H9 (cell line): ENCODE measurements around the gene AR. TPM values are rescaled to one million over a fixed set of nuclear protein-coding genes. Genes with fewer than 3 reads are reported as not detected.

Experiments used
- DNase-seq: peaks from one replicate; pipeline ENCODE4 v3.0.0-alpha.2; 2017
- H2AFZ ChIP-seq: one replicate; pipeline ENCODE4 v1.6.1; 2013; ENCODE audit warnings: mild to moderate bottlenecking, low read length, control low read depth, moderate library complexity
- H2AK5ac ChIP-seq: 2 replicates; pipeline ENCODE4 v1.6.1; 2013; ENCODE audit warnings: low read length, control low read depth, mixed read lengths; ENCODE audit not compliant: insufficient read length
- H2BK120ac ChIP-seq: one replicate; pipeline ENCODE4 v1.6.1; 2013; ENCODE audit warnings: low read depth, mild to moderate bottlenecking, low read length, control low read depth, inconsistent platforms; ENCODE audit not compliant: poor library complexity, severe bottlenecking
- H2BK12ac ChIP-seq: 2 replicates; pipeline ENCODE4 v1.6.1; 2013; ENCODE audit warnings: low read length, control low read depth, mixed read lengths, low read depth; ENCODE audit not compliant: insufficient read length
- H2BK15ac ChIP-seq: 2 replicates; pipeline ENCODE4 v1.6.1; 2013; ENCODE audit warnings: low read depth, low read length, control low read depth
- H2BK20ac ChIP-seq: one replicate; pipeline ENCODE4 v1.6.1; 2013; ENCODE audit warnings: low read depth, mild to moderate bottlenecking, low read length, control low read depth, inconsistent platforms; ENCODE audit not compliant: poor library complexity, severe bottlenecking
- H2BK5ac ChIP-seq: 2 replicates; pipeline ENCODE4 v1.6.1; 2013; ENCODE audit warnings: low read length, control low read depth, mixed read lengths; ENCODE audit not compliant: insufficient read length
- H3K14ac ChIP-seq: 2 replicates; pipeline ENCODE4 v1.6.1; 2013; ENCODE audit warnings: low read length, control low read depth; ENCODE audit not compliant: insufficient read depth
- H3K18ac ChIP-seq: 2 replicates; pipeline ENCODE4 v1.6.1; 2013; ENCODE audit warnings: low read depth, mild to moderate bottlenecking, mixed read lengths, low read length, control low read depth; ENCODE audit not compliant: insufficient read length
- H3K23ac ChIP-seq: 2 replicates; pipeline ENCODE4 v1.6.1; 2013; ENCODE audit warnings: low read length, control low read depth, mixed read lengths, low read depth; ENCODE audit not compliant: insufficient read length
- H3K23me2 ChIP-seq: 2 replicates; pipeline ENCODE4 v1.6.1; 2013; ENCODE audit warnings: low read depth, mild to moderate bottlenecking, mixed read lengths, low read length, control low read depth; ENCODE audit not compliant: insufficient read length, poor library complexity, severe bottlenecking
- H3K27ac ChIP-seq: 2 replicates; pipeline ENCODE4 v1.5.1; 2013; ENCODE audit warnings: low read length, control low read depth, mixed read lengths, low read depth; ENCODE audit not compliant: insufficient read length
- H3K27me3 ChIP-seq: 2 replicates; pipeline ENCODE4 v1.6.1; 2013; ENCODE audit warnings: low read length, control low read depth, inconsistent platforms; ENCODE audit not compliant: insufficient read depth
- H3K4ac ChIP-seq: 2 replicates; pipeline ENCODE4 v1.6.1; 2013; ENCODE audit warnings: low read depth, mild to moderate bottlenecking, control low read depth, inconsistent platforms, low read length, moderate library complexity
- H3K4me1 ChIP-seq: 2 replicates; pipeline ENCODE4 v1.6.1; 2013; ENCODE audit warnings: low read length, control low read depth, inconsistent platforms; ENCODE audit not compliant: insufficient read depth
- H3K4me2 ChIP-seq: 2 replicates; pipeline ENCODE4 v1.6.1; 2013; ENCODE audit warnings: low read length, control low read depth, mixed read lengths; ENCODE audit not compliant: insufficient read length, insufficient read depth
- H3K56ac ChIP-seq: 2 replicates; pipeline ENCODE4 v1.6.1; 2013; ENCODE audit warnings: low read depth, mild to moderate bottlenecking, mixed read lengths, low read length, control low read depth; ENCODE audit not compliant: insufficient read length
- H3K79me1 ChIP-seq: 2 replicates; pipeline ENCODE4 v1.6.1; 2013; ENCODE audit warnings: low read depth, mild to moderate bottlenecking, moderate library complexity, low read length, control low read depth, inconsistent platforms; ENCODE audit not compliant: insufficient read depth, poor library complexity, severe bottlenecking
- H3K79me2 ChIP-seq: 2 replicates; pipeline ENCODE4 v1.6.1; 2013; ENCODE audit warnings: low read length, control low read depth, inconsistent platforms; ENCODE audit not compliant: insufficient read depth
- H3K9ac ChIP-seq: 2 replicates; pipeline ENCODE4 v1.6.1; 2013; ENCODE audit warnings: low read length, control low read depth, mixed read lengths; ENCODE audit not compliant: insufficient read length; ENCODE audit errors: extremely low read depth
- H3K9me3 ChIP-seq: one replicate; pipeline ENCODE4 v1.6.1; 2013; ENCODE audit warnings: low read depth, low read length, inconsistent platforms; ENCODE audit not compliant: control insufficient read depth
- H3T11ph ChIP-seq: one replicate; pipeline ENCODE4 v1.6.1; 2013; ENCODE audit warnings: mild to moderate bottlenecking, low read length, control low read depth, inconsistent platforms
- H4K20me1 ChIP-seq: one replicate; pipeline ENCODE4 v1.6.1; 2013; ENCODE audit not compliant: control insufficient read depth, insufficient read length, insufficient read depth
- H4K5ac ChIP-seq: 2 replicates; pipeline ENCODE4 v1.6.1; 2013; ENCODE audit warnings: low read depth, mild to moderate bottlenecking, mixed read lengths, low read length, control low read depth; ENCODE audit not compliant: insufficient read length
- H4K8ac ChIP-seq: replicated peaks from 2 replicates; pipeline ENCODE4 v1.6.1; 2013; ENCODE audit warnings: low read length, control low read depth, mixed read lengths, low read depth; ENCODE audit not compliant: insufficient read length
- H4K91ac ChIP-seq: 2 replicates; pipeline ENCODE4 v1.6.1; 2013; ENCODE audit warnings: low read depth, mild to moderate bottlenecking, moderate library complexity, mixed read lengths, low read length, control low read depth; ENCODE audit not compliant: insufficient read length
- H3K27ac Mint-ChIP-seq, 3 experiments: 2 replicates in 2 of 3; 3 replicates in 1 of 3; pipeline ENCODE4 v1.8.0; 2020 to 2021; ENCODE audit warnings: mixed read lengths in 3 of 3, mild to moderate bottlenecking in 1 of 3, moderate library complexity in 1 of 3
- H3K27me3 Mint-ChIP-seq: 2 replicates; pipeline ENCODE4 v1.8.0; 2021; ENCODE audit warnings: low read depth, mild to moderate bottlenecking, moderate library complexity, mixed read lengths
- H3K36me3 Mint-ChIP-seq, 3 experiments: 2 replicates in 2 of 3; 3 replicates in 1 of 3; pipeline ENCODE4 v1.8.0; 2020 to 2021; ENCODE audit warnings: low read depth in 3 of 3, mixed read lengths in 3 of 3; ENCODE audit not compliant: insufficient read depth in 1 of 3
- H3K4me1 Mint-ChIP-seq, 2 experiments: 2 replicates each; pipeline ENCODE4 v1.8.0; 2020; ENCODE audit warnings: mixed read lengths in 2 of 2
- H3K4me3 Mint-ChIP-seq, 2 experiments: 2 replicates in 1 of 2; 3 replicates in 1 of 2; pipeline ENCODE4 v1.8.0; 2020 to 2021; ENCODE audit warnings: mild to moderate bottlenecking in 2 of 2, mixed read lengths in 2 of 2, moderate library complexity in 1 of 2
- H3K9me3 Mint-ChIP-seq, 2 experiments: 2 replicates in 1 of 2; 3 replicates in 1 of 2; pipeline ENCODE4 v1.8.0; 2020; ENCODE audit warnings: mild to moderate bottlenecking in 2 of 2, mixed read lengths in 2 of 2, moderate library complexity in 1 of 2
- CTCF ChIP-seq: fragments of 200-600 bp; sonication (generic); conservative IDR thresholded peaks from 3 replicates; pipeline ENCODE4 v1.8.0; 2021; ENCODE audit warnings: antibody characterized with exemption, mild to moderate bottlenecking
- total RNA-seq: library from RNA; stranded (reverse); gene quantifications from 2 replicates; pipeline ENCODE4 v1.2.1, GENCODE V29; 2021

The AR gene
- total RNA-seq, 1 experiment from 2014 or later: 3.5 TPM

- Mint-ChIP-seq H3K4me1 (no peaks in the 10 kb centered on the region), H3K27ac (no peak overlapping the region), H3K36me3 (peaks cover 29 to 35% (median 29%) of the 10 kb centered on the region in 3 experiments), H3K27me3 (no peaks in the 10 kb centered on the region; the same call in 1 of the 2 replicates), H3K9me3 (peaks cover 83 to 89% of the 10 kb centered on the region in 2 experiments), H3K4me3 (no peak overlapping the region)
- Histone ChIP-seq H3K4me2 (no peak overlapping the region), H4K91ac (no peak overlapping the region), H3K4me1 (no peaks in the 10 kb centered on the region), H2BK120ac (no peak overlapping the region), H2AK5ac (no peak overlapping the region), H3T11ph (no peak overlapping the region), H3K4ac (no peak overlapping the region), H3K79me2 (no peaks in the 10 kb centered on the region), H3K27ac (no peak overlapping the region), H3K79me1 (no peaks in the 10 kb centered on the region), H3K18ac (no peak overlapping the region), H3K14ac (no peak overlapping the region), H4K20me1 (no peaks in the 10 kb centered on the region), H3K27me3 (no peaks in the 10 kb centered on the region), H4K5ac (no peak overlapping the region), H3K23me2 (no peaks in the 10 kb centered on the region), H2BK12ac (no peak overlapping the region), H2BK5ac (no peak overlapping the region), H2BK20ac (no peak overlapping the region), H2AFZ (no peak overlapping the region), H2BK15ac (no peak overlapping the region), H3K23ac (no peak overlapping the region), H3K56ac (no peak overlapping the region), H4K8ac (no peak overlapping the region), H3K9me3 (peaks cover 69% of the 10 kb centered on the region), H3K9ac (no peak overlapping the region)
- DNase-seq: no peak
- no peak for TF ChIP-seq CTCF
These were observed 176.5 kb downstream of the AR start for GRCh38 chrX:67720344-67720743.
